Gastroesophageal sphincter (tissue), 3 donors: ENCODE results near the gene MYRIP.

Source experiments
- CTCF ChIP-seq, 4 experiments: fragments of 200-600 bp in 2 of 4; fragments of 450-650 bp in 2 of 4; sonication (generic) in 1 of 4; IDR thresholded peaks; one replicate each; pipeline ENCODE4 v1.5.1; 2017 to 2019; ENCODE audit warnings: antibody characterized with exemption in 4 of 4, mild to moderate bottlenecking in 2 of 4, moderate library complexity in 2 of 4
- EP300 ChIP-seq: sonication (generic); formaldehyde crosslinking; IDR thresholded peaks from one replicate; pipeline ENCODE4 v1.6.1; 2017; ENCODE audit warnings: antibody characterized with exemption, mild to moderate bottlenecking
- POLR2A ChIP-seq, 2 donors: fragments of 450-650 bp; IDR thresholded peaks; one replicate each; pipeline ENCODE4 v1.6.1; 2017; ENCODE audit warnings: antibody characterized with exemption in 2 of 2, mild to moderate bottlenecking in 2 of 2, moderate library complexity in 1 of 2

- TF ChIP-seq CTCF (IDR thresholded peaks at IDR 0.05) (no peak), POLR2A (IDR thresholded peaks at IDR 0.05) (no peak), EP300 (no peak)
These were observed 238.0 kb downstream of the MYRIP start for GRCh38 chr3:40047406-40047805.
